HG02973 (cell line): ENCODE data around the gene RSL1D1.
"Not testable (repeated sequence)": the region's sequence is repeated elsewhere in the genome, so short reads cannot be mapped to it uniquely, and the experiment has no call there.

Source experiments
- ATAC-seq: cut with Tn5 transposase; IDR thresholded peaks from one replicate; pipeline ENCODE4 v1.9.1; 2021; ENCODE audit warnings: moderate library complexity; ENCODE audit not compliant: unreplicated experiment

The RSL1D1 gene

GRCh38 chr16:11844499-11844898 lies 6.8 kb downstream of the RSL1D1 start:
- ATAC-seq: no peak

GRCh38 chr16:11843861-11844260 lies 7.5 kb downstream of the RSL1D1 start:
- ATAC-seq: no peak

DNA sequence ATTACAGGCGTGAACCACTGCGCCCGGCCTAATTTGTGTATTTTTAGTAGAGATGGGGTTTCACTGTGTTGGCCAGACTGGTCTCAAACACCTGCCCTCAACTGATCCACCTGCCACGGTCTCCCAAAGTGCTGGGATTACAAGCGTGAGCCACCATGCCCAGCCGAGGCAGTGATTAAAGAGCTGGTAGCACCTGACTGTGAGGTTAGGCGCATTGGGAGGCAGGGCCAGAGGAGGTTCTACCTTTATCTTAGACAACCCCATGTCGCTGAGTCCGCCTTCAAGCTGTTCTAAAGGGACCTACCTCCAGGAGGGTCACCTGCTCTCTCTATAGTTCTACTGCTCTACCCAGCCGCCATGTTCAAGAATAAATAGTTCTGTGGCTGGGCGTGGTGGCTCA lies 8.1 kb downstream of the RSL1D1 start:
- ATAC-seq: no peak

DNA sequence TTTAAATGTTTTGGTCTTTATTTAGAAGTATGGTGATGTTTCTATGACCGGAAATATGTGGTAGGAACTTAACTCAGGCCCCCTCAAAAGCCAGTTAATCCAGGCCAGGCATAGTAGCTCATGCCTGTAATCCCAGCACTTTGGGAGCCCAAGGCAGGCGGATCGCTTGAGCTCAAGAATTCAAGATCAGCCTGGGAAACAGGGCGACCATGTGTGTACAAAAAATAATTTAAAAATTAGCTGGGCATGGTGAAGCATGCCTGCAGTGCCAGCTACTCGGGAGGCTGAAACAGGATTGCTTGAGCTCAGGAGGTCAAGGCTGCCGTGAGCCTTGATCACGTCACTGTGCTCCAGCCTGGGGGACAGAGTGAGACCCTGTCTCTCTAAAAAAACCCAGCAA lies 10.3 kb downstream of the RSL1D1 start:
- no peak for ATAC-seq

DNA sequence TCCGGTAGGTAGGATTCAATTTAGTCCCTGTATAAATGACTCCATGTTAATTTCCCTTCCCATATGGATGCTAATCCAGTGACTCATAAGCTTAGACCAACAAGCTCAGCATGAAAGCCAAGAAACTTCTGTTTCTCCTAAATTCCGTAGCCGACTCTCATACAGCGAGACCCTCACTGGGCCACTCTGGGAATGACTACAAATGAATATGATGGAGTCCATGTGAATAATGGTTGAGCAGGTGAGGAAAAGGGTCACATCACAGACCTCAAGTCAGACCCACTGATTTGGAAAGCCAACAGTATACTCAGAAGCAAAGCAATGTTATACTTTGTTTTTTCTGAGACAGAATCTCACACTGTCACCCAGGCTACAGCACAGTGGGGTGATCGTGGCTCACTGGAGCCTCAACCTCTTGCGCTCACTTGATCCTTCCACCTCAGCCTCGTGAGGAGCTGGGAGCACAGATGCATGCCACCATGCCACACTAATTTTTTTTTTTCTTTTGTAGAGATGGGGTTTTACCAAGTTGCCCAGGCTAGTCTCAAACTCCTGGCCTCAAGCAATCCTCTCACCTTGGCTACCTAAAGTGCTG lies 14.6 kb downstream of the RSL1D1 start:
- ATAC-seq: no peak

DNA sequence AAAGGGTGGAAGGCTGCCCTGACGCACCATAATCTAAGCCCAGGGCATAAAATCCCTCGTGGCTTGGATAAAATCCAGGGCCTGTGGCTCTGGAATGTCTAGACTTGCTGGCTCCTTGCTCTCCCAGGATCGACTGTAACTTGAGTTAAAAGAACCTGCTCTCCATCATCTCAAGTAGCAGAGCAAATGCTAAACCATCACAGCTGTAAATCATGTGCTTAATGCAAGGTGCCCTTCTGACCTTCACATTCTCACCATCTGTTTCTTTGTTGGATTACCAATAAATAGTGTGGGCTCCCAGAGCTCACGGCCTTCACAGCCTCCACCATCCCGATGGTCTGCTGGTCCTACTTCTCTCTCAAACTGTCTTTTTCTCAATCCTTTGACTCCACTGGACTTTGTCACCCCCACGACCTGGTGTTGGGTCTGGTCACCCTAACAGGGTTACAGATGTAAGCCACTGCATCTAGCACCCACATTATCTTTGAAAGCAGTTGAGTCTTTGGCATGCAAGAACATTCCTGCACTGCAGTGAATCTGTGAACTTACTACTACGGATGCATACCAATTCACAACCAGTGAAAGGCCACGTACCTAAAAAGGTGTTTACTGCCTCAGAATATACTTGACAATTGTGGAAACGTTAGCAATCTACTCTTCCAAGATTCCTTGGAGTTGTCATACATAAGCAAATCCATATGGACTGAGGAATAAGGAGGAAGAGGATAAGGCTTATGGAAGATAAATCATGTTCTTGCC lies 15.3 kb downstream of the RSL1D1 start:
- no peak for ATAC-seq

DNA sequence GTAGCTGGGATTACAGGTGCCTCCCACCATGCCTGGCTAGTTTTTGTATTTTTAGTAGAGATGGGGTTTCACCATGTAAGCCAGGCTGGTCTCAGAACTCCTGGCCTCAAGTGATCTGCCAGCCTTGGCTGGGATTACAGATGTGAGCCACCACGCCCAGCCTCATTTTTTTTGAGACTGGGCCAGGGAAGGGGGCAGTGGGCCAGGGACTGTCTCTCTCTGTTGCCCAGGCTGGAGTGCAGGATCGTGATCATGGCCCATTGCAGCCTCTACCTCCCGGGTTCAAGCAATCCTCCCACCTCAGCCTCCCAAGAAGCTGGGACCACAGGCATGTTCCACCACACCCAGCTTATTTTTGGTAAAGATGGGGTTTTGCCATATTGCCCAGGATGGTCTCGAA lies 16.0 kb downstream of the RSL1D1 start:
- no peak for ATAC-seq

DNA sequence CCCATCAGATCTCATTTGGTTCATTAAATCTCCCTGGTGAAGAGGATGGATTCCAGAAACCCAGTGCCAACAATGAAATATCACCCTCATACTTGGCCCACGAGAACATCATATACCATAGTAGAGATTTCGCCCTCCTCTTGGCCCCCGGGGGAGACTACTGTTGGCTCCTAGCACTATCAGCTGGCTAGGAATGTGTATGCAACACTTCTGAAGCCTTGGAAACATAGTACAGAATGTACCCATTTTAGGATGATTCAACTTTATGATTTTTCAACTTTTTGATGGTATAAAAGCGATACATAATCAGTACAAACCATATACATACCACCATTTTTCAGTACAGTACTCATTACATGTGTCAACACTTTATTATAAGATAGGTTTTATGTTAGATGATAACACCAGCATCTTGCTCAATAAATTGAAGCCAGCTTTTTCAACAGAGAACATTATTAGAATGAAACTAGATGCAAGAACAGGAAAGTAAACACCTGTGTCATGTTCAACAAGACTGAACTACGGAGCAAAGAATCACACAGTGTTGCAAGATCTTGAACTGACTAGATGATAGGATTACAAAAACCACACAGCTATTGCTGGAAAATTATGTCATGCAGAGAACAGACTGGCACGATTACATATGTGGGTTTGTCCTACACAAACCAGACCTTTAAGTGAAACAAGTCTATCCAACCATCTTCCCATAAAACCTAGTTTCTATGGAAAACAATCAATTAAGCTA lies 17.2 kb downstream of the RSL1D1 start:
- no peak for ATAC-seq

- no peak for ATAC-seq
These were observed 22.6 kb downstream of the RSL1D1 start for GRCh38 chr16:11828696-11829095.

- ATAC-seq: not testable (repeated sequence)
These were observed 25.7 kb downstream of the RSL1D1 start for GRCh38 chr16:11825520-11826165.

GRCh38 chr16:11824362-11824761 lies 27.0 kb downstream of the RSL1D1 start:
- no peak for ATAC-seq

DNA sequence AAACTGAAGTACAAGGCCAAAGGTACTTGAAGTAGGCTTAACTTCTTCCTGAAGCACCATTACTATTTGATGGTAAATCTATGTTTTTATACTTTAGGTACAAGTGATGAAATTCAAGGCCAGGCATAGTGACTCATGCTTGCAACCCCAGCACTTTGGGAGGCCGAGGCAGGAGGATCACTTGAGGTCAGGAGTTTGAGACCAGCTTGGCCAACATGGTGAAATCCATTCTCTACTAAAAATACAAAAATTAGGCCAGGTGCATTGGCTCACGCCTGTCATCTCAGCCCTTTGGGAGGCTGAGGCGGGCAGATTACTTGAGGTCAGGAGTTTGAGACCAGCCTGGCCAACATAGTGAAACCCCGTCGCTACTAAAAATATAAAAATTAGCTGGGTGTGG lies 27.7 kb downstream of the RSL1D1 start:
- not testable (repeated sequence) for ATAC-seq

DNA sequence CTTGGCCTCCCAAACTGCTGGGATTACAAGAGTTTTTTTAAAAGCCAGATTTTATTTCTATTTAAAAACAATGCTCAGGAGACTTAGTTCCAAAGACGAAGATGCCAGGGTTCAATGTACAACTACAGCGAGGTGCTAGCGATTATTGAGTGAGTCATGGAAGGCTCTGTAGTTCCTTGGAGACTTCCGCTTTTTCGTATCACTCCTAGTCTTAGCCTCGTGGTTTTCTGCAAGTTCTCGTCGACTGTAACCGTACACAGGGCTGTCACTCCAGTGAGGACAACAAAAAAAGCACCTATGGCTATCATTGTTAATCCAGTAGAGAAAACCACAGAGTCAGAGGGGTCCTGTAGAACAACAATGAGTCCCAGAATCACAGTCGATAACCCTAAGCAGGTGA lies 31.5 kb downstream of the RSL1D1 start:
- no peak for ATAC-seq

DNA sequence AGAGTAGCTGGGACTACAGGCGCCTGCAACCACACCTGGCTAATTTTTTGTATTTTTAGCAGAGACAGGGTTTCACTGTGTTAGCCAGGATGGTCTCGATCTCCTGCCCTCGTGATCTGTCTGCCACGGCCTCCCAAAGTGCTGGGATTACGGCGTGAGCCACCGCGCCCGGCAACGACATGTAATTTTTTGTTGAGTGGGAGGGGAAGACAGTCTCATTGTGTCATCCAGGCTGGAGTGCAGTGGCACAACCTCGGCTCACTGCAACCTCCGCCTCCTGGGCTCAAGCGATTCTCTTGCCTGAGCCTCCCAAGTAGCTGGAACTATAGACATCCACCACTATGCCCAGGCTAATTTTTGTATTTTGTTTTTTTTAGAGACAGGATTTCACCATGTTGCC lies 32.4 kb downstream of the RSL1D1 start:
- not testable (repeated sequence) for ATAC-seq

- no peak for ATAC-seq
These were observed 35.2 kb downstream of the RSL1D1 start for GRCh38 chr16:11816123-11816522.

DNA sequence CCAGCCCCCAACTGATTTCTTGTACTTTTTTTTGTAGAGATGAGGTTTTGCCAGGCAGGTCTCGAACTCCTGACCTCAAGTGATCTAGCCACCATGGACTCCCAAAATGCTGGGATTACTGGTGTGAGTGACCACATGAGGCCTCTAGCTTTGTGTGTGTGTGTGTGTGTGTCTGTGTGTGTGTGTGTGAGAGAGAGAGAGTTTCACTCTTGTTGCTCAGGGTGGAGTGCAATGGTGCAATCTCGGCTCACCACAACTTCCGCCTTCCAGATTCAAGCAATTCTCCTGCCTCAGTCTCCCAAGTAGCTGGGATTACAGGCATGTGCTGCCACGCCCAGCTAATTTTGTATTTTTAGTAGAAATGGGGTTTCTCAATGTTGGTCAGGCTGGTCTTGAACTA lies 36.5 kb downstream of the RSL1D1 start:
- ATAC-seq: not testable (repeated sequence)

DNA sequence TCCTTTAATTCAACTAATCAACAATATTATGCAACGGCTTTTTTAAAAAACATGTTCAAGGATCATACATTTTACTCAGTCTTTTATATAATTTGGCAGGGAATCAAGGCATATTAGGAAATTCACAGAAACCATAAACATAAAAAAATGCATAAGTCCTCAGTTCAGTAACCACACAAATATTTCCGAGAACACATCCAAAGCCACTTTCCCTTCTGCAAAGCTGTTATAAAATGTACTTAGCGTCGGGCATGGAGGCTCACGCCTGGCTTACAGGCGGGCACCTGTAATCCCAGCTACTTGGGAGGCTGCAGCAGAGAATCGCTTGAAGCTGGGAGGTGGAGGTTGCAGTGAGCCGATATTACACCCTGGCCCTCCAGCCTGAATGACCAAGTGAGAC lies 44.6 kb downstream of the RSL1D1 start:
- ATAC-seq: no peak

DNA sequence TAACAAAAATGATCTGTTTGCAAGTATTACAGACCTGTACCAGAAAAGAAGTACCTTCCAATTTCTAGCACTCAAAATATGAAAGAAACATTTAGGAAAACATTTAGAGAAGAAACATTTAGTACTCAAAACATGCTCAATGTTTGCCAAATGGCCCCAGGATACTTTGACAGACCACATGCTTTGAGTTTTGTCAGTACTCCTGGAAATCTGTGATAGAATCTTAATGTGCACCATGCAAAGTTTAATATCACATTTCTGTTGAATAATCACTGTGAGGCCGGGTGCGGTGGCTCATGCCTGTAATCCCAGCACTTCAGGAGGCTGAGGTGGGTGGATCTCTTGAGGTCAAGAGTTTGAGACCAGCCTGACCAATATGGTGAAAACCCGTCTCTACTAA lies 45.8 kb downstream of the RSL1D1 start:
- ATAC-seq: no peak

- ATAC-seq: no peak
These were observed 49.8 kb downstream of the RSL1D1 start for GRCh38 chr16:11801481-11802021.

GRCh38 chr16:11800382-11800718 lies 51.0 kb downstream of the RSL1D1 start:
- no peak for ATAC-seq
